Measurements from ENCODE around the gene RHOBTB1.

GRCh38 chr10:60905580-60905979 is 38.4 kb downstream of the RHOBTB1 start:
- TF ChIP-seq CTCF (conservative IDR thresholded peaks at IDR 0.05; ENCODE audit: low read length) = no peak
- TF ChIP-seq EZH2phosphoT487 (IDR thresholded peaks at IDR 0.05; ENCODE audit: borderline replicate concordance) = no peak

Data from Loucy (cell line).